A673 (cell line): ENCODE results near the gene LARGE1. TPM values are rescaled to one million over a fixed set of nuclear protein-coding genes. Genes with fewer than 3 reads are reported as not detected.

ENCODE experiments used
- BruUV-seq: library from RNA; stranded (reverse); fragments of 400-500 nt; replicated peaks from 2 replicates; lab custom pipeline; 2021; lab: Mats Ljungman, UMichigan
- CTCF ChIA-PET: fragments of 300-600 bp; sonication (Branson Sonifier 250); formaldehyde crosslinking; loops from one replicate; lab custom pipeline; 2022; ENCODE audit warnings: antibody characterized with exemption; lab: Charles Lee
- POLR2A ChIA-PET: fragments of 300-600 bp; sonication (Branson Sonifier 250); formaldehyde crosslinking; loops from one replicate; lab custom pipeline; 2022; ENCODE audit warnings: antibody characterized with exemption; ENCODE audit not compliant: low non-redundant PET; lab: Charles Lee
- DNase-seq: peaks from one replicate; pipeline ENCODE4 v3.0.0-alpha.2; 2015; ENCODE audit warnings: low spot score
- H3K27ac ChIP-seq: fragments of 200-600 bp; sonication (generic); 2 replicates; pipeline ENCODE4 v1.5.1; 2016; ENCODE audit warnings: mixed run types, low read depth, mild to moderate bottlenecking, mixed read lengths, antibody characterized with exemption, low read length; ENCODE audit not compliant: poor library complexity, severe bottlenecking
- H3K27me3 ChIP-seq: fragments of 200-600 bp; sonication (generic); replicated peaks from 2 replicates; pipeline ENCODE4 v1.6.1; 2017; ENCODE audit warnings: mixed run types, low read depth, mild to moderate bottlenecking, mixed read lengths, antibody characterized with exemption, low read length; ENCODE audit not compliant: insufficient read depth, poor library complexity
- H3K36me3 ChIP-seq: fragments of 200-600 bp; sonication (generic); 2 replicates; pipeline ENCODE4 v1.6.1; 2016; ENCODE audit warnings: mixed run types, mild to moderate bottlenecking, mixed read lengths, antibody characterized with exemption, low read length; ENCODE audit not compliant: insufficient read depth, poor library complexity, severe bottlenecking
- H3K4me1 ChIP-seq: fragments of 200-600 bp; sonication (generic); 2 replicates; pipeline ENCODE4 v1.6.1; 2017; ENCODE audit warnings: mixed run types, mild to moderate bottlenecking, mixed read lengths, antibody characterized with exemption, low read length; ENCODE audit not compliant: insufficient read depth, poor library complexity, severe bottlenecking
- H3K4me3 ChIP-seq: fragments of 200-600 bp; sonication (generic); 2 replicates; pipeline ENCODE4 v1.5.1; 2016; ENCODE audit warnings: low read depth, mixed run types, mild to moderate bottlenecking, mixed read lengths, low read length; ENCODE audit not compliant: poor library complexity, severe bottlenecking
- H3K9me3 ChIP-seq: fragments of 200-600 bp; sonication (generic); 2 replicates; pipeline ENCODE4 v1.6.1; 2016; ENCODE audit warnings: mixed run types, low read depth, mild to moderate bottlenecking, mixed read lengths, antibody characterized with exemption, low read length; ENCODE audit not compliant: poor library complexity, severe bottlenecking
- CTCF ChIP-seq: fragments of 300-800, 200-600 bp; sonication (generic); conservative IDR thresholded peaks from 2 replicates; pipeline ENCODE4 v1.5.1; 2017; ENCODE audit warnings: low read depth, mild to moderate bottlenecking, antibody characterized with exemption, low read length, moderate library complexity, mixed read lengths
- EZH2 ChIP-seq: fragments of 200-600 bp; sonication (generic); IDR thresholded peaks from 2 replicates; pipeline ENCODE4 v1.6.1; 2017; ENCODE audit warnings: borderline replicate concordance, low read depth, mild to moderate bottlenecking, mixed read lengths, antibody characterized with exemption, low read length; ENCODE audit not compliant: poor library complexity, severe bottlenecking
- intact Hi-C: fragments of 100-400 bp; cut with micrococcal nuclease; formaldehyde crosslinking; loops from one replicate; pipeline ENCODE4 v1.10.0; 2022; ENCODE audit not compliant: unreplicated experiment
- total RNA-seq: library from RNA; stranded (reverse); gene quantifications from 2 replicates; pipeline ENCODE4 v1.2.3, GENCODE V29; 2021

LARGE1 gene
- total RNA-seq, 1 experiment from 2014 or later = not detected

GRCh38 chr22:33806191-33806590, 114.1 kb downstream of the LARGE1 start:
- H3K36me3 ChIP-seq = no peaks in the 10 kb centered on the region
- no peaks in the 10 kb centered on the region for H3K4me1 ChIP-seq
- no peak for DNase-seq
- H3K4me3 ChIP-seq = no peak overlapping the region
- H3K27me3 ChIP-seq = no peaks in the 10 kb centered on the region
- H3K27ac ChIP-seq = no peak overlapping the region
- BruUV-seq = no TSS peak
- CTCF ChIA-PET = no interaction called here
- POLR2A ChIA-PET = no interaction called here
- intact Hi-C loops = no loop called here
- peaks cover 34% of the 10 kb centered on the region for H3K9me3 ChIP-seq
- TF ChIP-seq EZH2 (no peak), CTCF (no peak)

- TF ChIP-seq CTCF (no peak), EZH2 (no peak)
- Histone ChIP-seq H3K9me3 (peaks cover 23% of the 10 kb centered on the region), H3K36me3 (no peaks in the 10 kb centered on the region), H3K27me3 (no peaks in the 10 kb centered on the region), H3K27ac (no peak overlapping the region), H3K4me1 (no peaks in the 10 kb centered on the region), H3K4me3 (no peak overlapping the region)
- no TSS peak for BruUV-seq
- intact Hi-C loops = no loop called here
- POLR2A ChIA-PET = no interaction called here
- DNase-seq = no peak
- CTCF ChIA-PET = no interaction called here
Observed at GRCh38 chr22:33803371-33804282, 116.6 kb downstream of the LARGE1 start.

- peaks cover 43% of the 10 kb centered on the region for H3K9me3 ChIP-seq
- no peak for DNase-seq
- H3K27me3 ChIP-seq = no peaks in the 10 kb centered on the region
- H3K36me3 ChIP-seq = no peaks in the 10 kb centered on the region
- intact Hi-C loops = no loop called here
- no peak overlapping the region for H3K27ac ChIP-seq
- ChIA-PET CTCF (no interaction called here), POLR2A (no interaction called here)
- H3K4me1 ChIP-seq = no peaks in the 10 kb centered on the region
- no peak overlapping the region for H3K4me3 ChIP-seq
- no peak for TF ChIP-seq EZH2
- no peak for TF ChIP-seq CTCF
- no TSS peak for BruUV-seq
Observed at GRCh38 chr22:33798401-33798800, 121.9 kb downstream of the LARGE1 start.
